Measurements from ENCODE around the gene BABAM2.

BABAM2 gene

DNA sequence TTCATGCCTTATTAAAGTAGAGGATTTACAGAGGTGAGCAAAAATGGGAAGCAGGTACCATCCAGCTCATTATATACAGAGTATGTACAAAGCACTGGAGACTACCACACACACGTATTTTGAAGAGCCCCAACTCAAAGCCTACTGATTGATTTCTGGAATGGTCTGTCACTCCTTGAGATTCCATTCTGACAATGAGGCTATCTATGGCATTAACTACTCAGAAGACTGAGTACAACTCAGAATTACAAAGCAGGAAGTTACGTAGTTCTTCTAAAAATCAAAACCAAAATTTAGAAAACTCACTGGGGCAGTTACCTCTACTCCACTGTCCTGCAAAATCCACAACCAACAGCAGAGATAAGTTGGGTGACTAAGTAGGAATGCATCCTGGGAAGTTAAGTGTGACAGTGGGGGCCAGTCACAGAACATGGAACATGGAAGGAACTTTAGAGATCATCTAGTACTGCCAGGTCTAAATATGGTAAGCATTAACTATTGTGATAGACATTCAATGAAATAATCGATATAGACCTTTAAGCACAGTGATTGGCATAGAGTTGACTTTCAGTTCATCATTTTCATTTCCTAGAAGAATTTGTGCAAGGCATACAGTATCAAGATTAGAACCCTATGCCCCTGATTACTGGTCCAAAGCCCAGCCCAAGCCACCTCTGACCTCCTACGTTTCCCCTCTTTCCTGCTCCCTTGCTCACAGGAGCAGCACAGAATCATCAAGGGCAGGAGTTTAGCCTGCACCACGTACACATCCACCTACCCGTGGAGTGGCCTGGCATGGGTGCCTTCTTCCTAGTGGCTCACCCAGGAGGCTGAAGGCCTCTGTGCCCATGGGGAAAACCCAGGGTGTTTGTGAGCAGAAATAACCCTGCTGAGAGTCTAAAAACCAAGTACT, 422.0 kb downstream of the BABAM2 start:
- Histone ChIP-seq H3K27ac (ENCODE audit: extremely low read depth, low read depth, low read length) (no peak overlapping the region), H3K9me3 (ENCODE audit: control insufficient read depth, insufficient read depth, low read depth, low read length) (no peaks in the 10 kb centered on the region), H3K36me3 (ENCODE audit: control insufficient read depth in 2 of 2, insufficient read depth in 1 of 2, low read length in 2 of 2) (no peaks in the 10 kb centered on the region), H3K4me3 (ENCODE audit: low read depth, low read length) (no peak overlapping the region), H3K4me1 (ENCODE audit: control insufficient read depth, insufficient read depth, low read length) (no peaks in the 10 kb centered on the region)
- ChIA-PET CTCF (interaction anchor here (0.6 kb wide), 1 partner anchor 666 kb away, joined by 3 read pairs; no protein-coding TSS in a partner anchor), POLR2A (no interaction called here)
- TF ChIP-seq ZBTB48 (tag by site-specific recombination; IDR thresholded peaks at IDR 0.05) = no peak
- TF ChIP-seq IKZF3 (tag by site-specific recombination; IDR thresholded peaks at IDR 0.05) = no peak
- TF ChIP-seq ZNF23 (tag by site-specific recombination; IDR thresholded peaks at IDR 0.05; ENCODE audit: borderline replicate concordance) = no peak
- TF ChIP-seq, protein P1, sequence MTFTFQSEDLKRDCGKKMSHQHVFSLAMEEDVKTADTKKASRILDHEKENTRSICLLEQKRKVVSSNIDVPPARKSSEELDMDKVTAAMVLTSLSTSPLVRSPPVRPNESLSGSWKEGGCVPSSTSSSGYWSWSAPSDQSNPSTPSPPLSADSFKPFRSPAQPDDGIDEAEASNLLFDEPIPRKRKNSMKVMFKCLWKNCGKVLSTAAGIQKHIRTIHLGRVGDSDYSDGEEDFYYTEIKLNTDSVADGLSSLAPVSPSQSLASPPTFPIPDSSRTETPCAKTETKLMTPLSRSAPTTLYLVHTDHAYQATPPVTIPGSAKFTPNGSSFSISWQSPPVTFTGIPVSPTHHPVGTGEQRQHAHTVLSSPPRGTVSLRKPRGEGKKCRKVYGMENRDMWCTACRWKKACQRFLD (tag by site-specific recombination; IDR thresholded peaks at IDR 0.05) = no peak
- TF ChIP-seq ZNF175 (tag by site-specific recombination; IDR thresholded peaks at IDR 0.05) = no peak
- TF ChIP-seq ZEB2 (tag by site-specific recombination; IDR thresholded peaks at IDR 0.05) = no peak
- TF ChIP-seq, protein P2, sequence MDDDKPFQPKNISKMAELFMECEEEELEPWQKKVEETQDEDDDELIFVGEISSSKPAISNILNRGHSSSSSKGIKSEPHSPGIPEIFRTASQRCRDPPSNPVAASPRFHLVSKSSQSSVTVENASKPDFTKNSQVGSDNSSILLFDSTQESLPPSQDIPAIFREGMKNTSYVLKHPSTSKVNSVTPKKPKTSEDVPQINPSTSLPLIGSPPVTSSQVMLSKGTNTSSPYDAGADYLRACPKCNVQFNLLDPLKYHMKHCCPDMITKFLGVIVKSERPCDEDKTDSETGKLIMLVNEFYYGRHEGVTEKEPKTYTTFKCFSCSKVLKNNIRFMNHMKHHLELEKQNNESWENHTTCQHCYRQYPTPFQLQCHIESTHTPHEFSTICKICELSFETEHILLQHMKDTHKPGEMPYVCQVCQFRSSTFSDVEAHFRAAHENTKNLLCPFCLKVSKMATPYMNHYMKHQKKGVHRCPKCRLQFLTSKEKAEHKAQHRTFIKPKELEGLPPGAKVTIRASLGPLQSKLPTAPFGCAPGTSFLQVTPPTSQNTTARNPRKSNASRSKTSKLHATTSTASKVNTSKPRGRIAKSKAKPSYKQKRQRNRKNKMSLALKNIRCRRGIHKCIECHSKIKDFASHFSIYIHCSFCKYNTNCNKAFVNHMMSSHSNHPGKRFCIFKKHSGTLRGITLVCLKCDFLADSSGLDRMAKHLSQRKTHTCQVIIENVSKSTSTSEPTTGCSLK (tag by site-specific recombination; IDR thresholded peaks at IDR 0.05) = no peak
- TF ChIP-seq, protein P3, sequence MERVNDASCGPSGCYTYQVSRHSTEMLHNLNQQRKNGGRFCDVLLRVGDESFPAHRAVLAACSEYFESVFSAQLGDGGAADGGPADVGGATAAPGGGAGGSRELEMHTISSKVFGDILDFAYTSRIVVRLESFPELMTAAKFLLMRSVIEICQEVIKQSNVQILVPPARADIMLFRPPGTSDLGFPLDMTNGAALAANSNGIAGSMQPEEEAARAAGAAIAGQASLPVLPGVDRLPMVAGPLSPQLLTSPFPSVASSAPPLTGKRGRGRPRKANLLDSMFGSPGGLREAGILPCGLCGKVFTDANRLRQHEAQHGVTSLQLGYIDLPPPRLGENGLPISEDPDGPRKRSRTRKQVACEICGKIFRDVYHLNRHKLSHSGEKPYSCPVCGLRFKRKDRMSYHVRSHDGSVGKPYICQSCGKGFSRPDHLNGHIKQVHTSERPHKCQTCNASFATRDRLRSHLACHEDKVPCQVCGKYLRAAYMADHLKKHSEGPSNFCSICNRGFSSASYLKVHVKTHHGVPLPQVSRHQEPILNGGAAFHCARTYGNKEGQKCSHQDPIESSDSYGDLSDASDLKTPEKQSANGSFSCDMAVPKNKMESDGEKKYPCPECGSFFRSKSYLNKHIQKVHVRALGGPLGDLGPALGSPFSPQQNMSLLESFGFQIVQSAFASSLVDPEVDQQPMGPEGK (tag by site-specific recombination; IDR thresholded peaks at IDR 0.05) = no peak
- TF ChIP-seq YY1 (tag by site-specific recombination; IDR thresholded peaks at IDR 0.05) = no peak
- no peak for TF ChIP-seq ZNF221 (tag by site-specific recombination; IDR thresholded peaks at IDR 0.05; ENCODE audit: borderline replicate concordance)
- no peak for TF ChIP-seq ZNF112 (tag by site-specific recombination; IDR thresholded peaks at IDR 0.05)
- no peak for TF ChIP-seq ZBTB7A (tag by site-specific recombination; IDR thresholded peaks at IDR 0.05; ENCODE audit: low read depth)
- TF ChIP-seq ZNF660 (tag by site-specific recombination; IDR thresholded peaks at IDR 0.05) = no peak
- TF ChIP-seq, protein P4, sequence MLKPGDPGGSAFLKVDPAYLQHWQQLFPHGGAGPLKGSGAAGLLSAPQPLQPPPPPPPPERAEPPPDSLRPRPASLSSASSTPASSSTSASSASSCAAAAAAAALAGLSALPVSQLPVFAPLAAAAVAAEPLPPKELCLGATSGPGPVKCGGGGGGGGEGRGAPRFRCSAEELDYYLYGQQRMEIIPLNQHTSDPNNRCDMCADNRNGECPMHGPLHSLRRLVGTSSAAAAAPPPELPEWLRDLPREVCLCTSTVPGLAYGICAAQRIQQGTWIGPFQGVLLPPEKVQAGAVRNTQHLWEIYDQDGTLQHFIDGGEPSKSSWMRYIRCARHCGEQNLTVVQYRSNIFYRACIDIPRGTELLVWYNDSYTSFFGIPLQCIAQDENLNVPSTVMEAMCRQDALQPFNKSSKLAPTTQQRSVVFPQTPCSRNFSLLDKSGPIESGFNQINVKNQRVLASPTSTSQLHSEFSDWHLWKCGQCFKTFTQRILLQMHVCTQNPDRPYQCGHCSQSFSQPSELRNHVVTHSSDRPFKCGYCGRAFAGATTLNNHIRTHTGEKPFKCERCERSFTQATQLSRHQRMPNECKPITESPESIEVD (tag by site-specific recombination; IDR thresholded peaks at IDR 0.05) = no peak

DNA sequence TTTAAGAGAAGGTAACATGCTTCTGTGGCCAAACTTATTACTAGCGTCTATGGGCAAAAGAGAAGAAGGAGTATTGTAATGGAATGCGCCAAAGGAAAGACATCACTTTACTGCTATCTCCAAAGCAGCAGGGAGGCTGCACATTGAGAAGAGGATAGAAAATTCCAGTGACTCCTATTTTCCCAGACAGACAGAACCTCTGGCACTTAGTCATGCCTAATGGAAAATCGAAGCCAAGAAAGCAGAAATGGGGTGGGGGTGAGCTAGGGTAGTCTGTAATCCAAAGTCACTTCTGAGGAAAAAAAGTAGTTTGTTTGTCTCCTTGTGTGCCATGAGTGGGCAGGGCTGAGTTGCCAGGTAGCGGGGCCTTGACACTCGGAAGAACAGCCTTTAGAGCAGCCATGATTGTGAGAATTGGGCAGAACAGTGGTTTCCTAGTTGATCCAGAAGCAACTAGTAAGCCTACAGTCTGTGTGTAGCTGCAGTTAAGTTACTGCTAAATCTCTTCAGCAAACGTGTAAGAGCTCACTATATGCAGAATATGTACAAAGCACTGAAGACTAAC, 422.8 kb downstream of the BABAM2 start:
- POLR2A ChIA-PET = no interaction called here
- no peak overlapping the region for H3K4me3 ChIP-seq (ENCODE audit: low read depth, low read length)
- no peak overlapping the region for H3K27ac ChIP-seq (ENCODE audit: extremely low read depth, low read depth, low read length)
- H3K36me3 ChIP-seq (ENCODE audit: control insufficient read depth in 2 of 2, insufficient read depth in 1 of 2, low read length in 2 of 2) = no peaks in the 10 kb centered on the region
- no peak for TF ChIP-seq ZNF157 (tag by site-specific recombination; IDR thresholded peaks at IDR 0.05)
- TF ChIP-seq, protein P5, sequence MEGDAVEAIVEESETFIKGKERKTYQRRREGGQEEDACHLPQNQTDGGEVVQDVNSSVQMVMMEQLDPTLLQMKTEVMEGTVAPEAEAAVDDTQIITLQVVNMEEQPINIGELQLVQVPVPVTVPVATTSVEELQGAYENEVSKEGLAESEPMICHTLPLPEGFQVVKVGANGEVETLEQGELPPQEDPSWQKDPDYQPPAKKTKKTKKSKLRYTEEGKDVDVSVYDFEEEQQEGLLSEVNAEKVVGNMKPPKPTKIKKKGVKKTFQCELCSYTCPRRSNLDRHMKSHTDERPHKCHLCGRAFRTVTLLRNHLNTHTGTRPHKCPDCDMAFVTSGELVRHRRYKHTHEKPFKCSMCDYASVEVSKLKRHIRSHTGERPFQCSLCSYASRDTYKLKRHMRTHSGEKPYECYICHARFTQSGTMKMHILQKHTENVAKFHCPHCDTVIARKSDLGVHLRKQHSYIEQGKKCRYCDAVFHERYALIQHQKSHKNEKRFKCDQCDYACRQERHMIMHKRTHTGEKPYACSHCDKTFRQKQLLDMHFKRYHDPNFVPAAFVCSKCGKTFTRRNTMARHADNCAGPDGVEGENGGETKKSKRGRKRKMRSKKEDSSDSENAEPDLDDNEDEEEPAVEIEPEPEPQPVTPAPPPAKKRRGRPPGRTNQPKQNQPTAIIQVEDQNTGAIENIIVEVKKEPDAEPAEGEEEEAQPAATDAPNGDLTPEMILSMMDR (tag by site-specific recombination; IDR thresholded peaks at IDR 0.05) = no peak
- no peak for TF ChIP-seq ZNF558 (tag by site-specific recombination; IDR thresholded peaks at IDR 0.05)
- TF ChIP-seq YY1 (tag by site-specific recombination; IDR thresholded peaks at IDR 0.05) = no peak
- no peak for TF ChIP-seq SP2 (tag by site-specific recombination; IDR thresholded peaks at IDR 0.05)
- TF ChIP-seq ZNF248 (tag by site-specific recombination; IDR thresholded peaks at IDR 0.05) = no peak
- no peak for TF ChIP-seq ZNF654 (tag by site-specific recombination; IDR thresholded peaks at IDR 0.05; ENCODE audit: low read depth)
- no peak for TF ChIP-seq ZNF221 (tag by site-specific recombination; IDR thresholded peaks at IDR 0.05; ENCODE audit: borderline replicate concordance)
- TF ChIP-seq ZNF146 (tag by site-specific recombination; IDR thresholded peaks at IDR 0.05) = no peak
- no peak for TF ChIP-seq ZNF239 (tag by site-specific recombination; IDR thresholded peaks at IDR 0.05)
- no peak for TF ChIP-seq SCRT1 (tag by site-specific recombination; IDR thresholded peaks at IDR 0.05; ENCODE audit: borderline replicate concordance)
- no peaks in the 10 kb centered on the region for H3K4me1 ChIP-seq (ENCODE audit: control insufficient read depth, insufficient read depth, low read length)
- CTCF ChIA-PET = interaction anchor here (0.6 kb wide), 1 partner anchor 667 kb away, joined by 3 read pairs; no protein-coding TSS in a partner anchor
- no peaks in the 10 kb centered on the region for H3K9me3 ChIP-seq (ENCODE audit: control insufficient read depth, insufficient read depth, low read depth, low read length)
